HepG2 (cell line): ENCODE measurements around the gene MSMB. TPM values are rescaled to one million over a fixed set of nuclear protein-coding genes. Genes with fewer than 3 reads are reported as not detected.
A peak's percentile ranks its signal among the peaks of the same experiment; 100 is the strongest.

Source experiments
- CERS6 ChIP-seq: sonication (generic); formaldehyde crosslinking; IDR thresholded peaks from 2 replicates; pipeline ENCODE4 v1.5.0; 2020; ENCODE audit warnings: missing genetic modification reagents
- EP300 ChIP-seq, 3 experiments: sonication (generic) in 1 of 3; formaldehyde crosslinking in 1 of 3; IDR thresholded peaks; 2 replicates each; pipeline versions ENCODE4 v1.5.1 to v1.6.1; 2011 to 2020; ENCODE audit warnings: low read depth in 2 of 3, low read length in 2 of 3, borderline replicate concordance in 1 of 3, improper control_type of control experiment in 1 of 3, mild to moderate bottlenecking in 1 of 3, missing genetic modification reagents in 1 of 3, moderate library complexity in 1 of 3
- PAXIP1 ChIP-seq: sonication (generic); formaldehyde crosslinking; conservative IDR thresholded peaks from 2 replicates; pipeline ENCODE4 v1.4.0; 2020; ENCODE audit warnings: mild to moderate bottlenecking, missing genetic modification reagents, moderate library complexity
- ZNF101 ChIP-seq: sonication (generic); formaldehyde crosslinking; IDR thresholded peaks from 2 replicates; pipeline ENCODE4 v1.4.0; 2020; ENCODE audit warnings: mild to moderate bottlenecking, low read depth, missing genetic modification reagents, borderline replicate concordance
- ZNF142 ChIP-seq: sonication (generic); formaldehyde crosslinking; IDR thresholded peaks from 2 replicates; pipeline ENCODE4 v1.4.0; 2020; ENCODE audit warnings: missing genetic modification reagents
- ZNF292 ChIP-seq: sonication (generic); formaldehyde crosslinking; IDR thresholded peaks from 2 replicates; pipeline ENCODE4 v1.8.1; 2022; ENCODE audit warnings: mild to moderate bottlenecking, low read depth, missing genetic modification reagents, borderline replicate concordance
- ZNF816 ChIP-seq: sonication (generic); formaldehyde crosslinking; IDR thresholded peaks from 2 replicates; pipeline ENCODE4 v1.8.0; 2022; ENCODE audit warnings: missing genetic modification reagents, mild to moderate bottlenecking, borderline replicate concordance
- polyA plus RNA-seq, 8 experiments: library from polyadenylated mRNA; depleted of rRNA in 3 of 8; stranded (reverse) in 7 of 8; unstranded in 1 of 8; fragments of >200 nt; fragmentation: Illumina TruSeq in 4 of 8; extraction: Trizol in 4 of 8; gene quantifications; 2 replicates each; pipeline versions ENCODE4 v1.2.1 to v1.2.3, GENCODE V29; 2011 to 2016; ENCODE audit warnings: low read depth in 4 of 8, missing spikeins in 1 of 8, mixed read lengths in 1 of 8; ENCODE audit not compliant: insufficient read depth in 1 of 8
- total RNA-seq, 5 experiments: library from RNA; depleted of rRNA; stranded (reverse); fragments of >200 nt; fragmentation: Illumina TruSeq; extraction: Trizol; gene quantifications; 2 replicates each; pipeline ENCODE4 v1.2.3, GENCODE V29; 2016; ENCODE audit warnings: low read depth in 1 of 5
- TF ChIP-seq, protein P1 (sequence below): sonication (generic); formaldehyde crosslinking; IDR thresholded peaks from 2 replicates; pipeline ENCODE4 v1.4.0; 2020; ENCODE audit warnings: low read depth, mild to moderate bottlenecking, missing genetic modification reagents
- TF ChIP-seq, protein P2 (sequence below): sonication (generic); formaldehyde crosslinking; IDR thresholded peaks from 2 replicates; pipeline ENCODE4 v1.5.0; 2020; ENCODE audit warnings: mild to moderate bottlenecking, missing genetic modification reagents, borderline replicate concordance

MSMB gene
- total and polyA plus RNA-seq, 2 of the 13 experiments (the other 11 are each of a cell fraction or from before 2014, with no cell fraction given): 0.84 TPM; not detected in 1

- TF ChIP-seq EP300 (IDR thresholded peaks at IDR 0.05; ENCODE audit: low read depth in 2 of 2, low read length in 2 of 2) (peak; percentile 56 to 99; a peak in 3 of 4 replicates), EP300 (CRISPR knock-in tag; IDR thresholded peaks at IDR 0.05; ENCODE audit: borderline replicate concordance) (peak; percentile 95), CERS6 (CRISPR knock-in tag) (no peak), ZNF142 (0 out of 2 replicates have a peak, but pooled peaks have one; percentile 22), ZNF816 (CRISPR knock-in tag) (peak; percentile 79; the same call in 1 of the 2 replicates), ZNF101 (CRISPR knock-in tag) (no peak), ZNF292 (no peak), PAXIP1 (CRISPR knock-in tag) (peak; percentile 98)
- TF ChIP-seq, protein P1, sequence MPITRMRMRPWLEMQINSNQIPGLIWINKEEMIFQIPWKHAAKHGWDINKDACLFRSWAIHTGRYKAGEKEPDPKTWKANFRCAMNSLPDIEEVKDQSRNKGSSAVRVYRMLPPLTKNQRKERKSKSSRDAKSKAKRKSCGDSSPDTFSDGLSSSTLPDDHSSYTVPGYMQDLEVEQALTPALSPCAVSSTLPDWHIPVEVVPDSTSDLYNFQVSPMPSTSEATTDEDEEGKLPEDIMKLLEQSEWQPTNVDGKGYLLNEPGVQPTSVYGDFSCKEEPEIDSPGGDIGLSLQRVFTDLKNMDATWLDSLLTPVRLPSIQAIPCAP (CRISPR knock-in tag): no peak
- TF ChIP-seq, protein P2, sequence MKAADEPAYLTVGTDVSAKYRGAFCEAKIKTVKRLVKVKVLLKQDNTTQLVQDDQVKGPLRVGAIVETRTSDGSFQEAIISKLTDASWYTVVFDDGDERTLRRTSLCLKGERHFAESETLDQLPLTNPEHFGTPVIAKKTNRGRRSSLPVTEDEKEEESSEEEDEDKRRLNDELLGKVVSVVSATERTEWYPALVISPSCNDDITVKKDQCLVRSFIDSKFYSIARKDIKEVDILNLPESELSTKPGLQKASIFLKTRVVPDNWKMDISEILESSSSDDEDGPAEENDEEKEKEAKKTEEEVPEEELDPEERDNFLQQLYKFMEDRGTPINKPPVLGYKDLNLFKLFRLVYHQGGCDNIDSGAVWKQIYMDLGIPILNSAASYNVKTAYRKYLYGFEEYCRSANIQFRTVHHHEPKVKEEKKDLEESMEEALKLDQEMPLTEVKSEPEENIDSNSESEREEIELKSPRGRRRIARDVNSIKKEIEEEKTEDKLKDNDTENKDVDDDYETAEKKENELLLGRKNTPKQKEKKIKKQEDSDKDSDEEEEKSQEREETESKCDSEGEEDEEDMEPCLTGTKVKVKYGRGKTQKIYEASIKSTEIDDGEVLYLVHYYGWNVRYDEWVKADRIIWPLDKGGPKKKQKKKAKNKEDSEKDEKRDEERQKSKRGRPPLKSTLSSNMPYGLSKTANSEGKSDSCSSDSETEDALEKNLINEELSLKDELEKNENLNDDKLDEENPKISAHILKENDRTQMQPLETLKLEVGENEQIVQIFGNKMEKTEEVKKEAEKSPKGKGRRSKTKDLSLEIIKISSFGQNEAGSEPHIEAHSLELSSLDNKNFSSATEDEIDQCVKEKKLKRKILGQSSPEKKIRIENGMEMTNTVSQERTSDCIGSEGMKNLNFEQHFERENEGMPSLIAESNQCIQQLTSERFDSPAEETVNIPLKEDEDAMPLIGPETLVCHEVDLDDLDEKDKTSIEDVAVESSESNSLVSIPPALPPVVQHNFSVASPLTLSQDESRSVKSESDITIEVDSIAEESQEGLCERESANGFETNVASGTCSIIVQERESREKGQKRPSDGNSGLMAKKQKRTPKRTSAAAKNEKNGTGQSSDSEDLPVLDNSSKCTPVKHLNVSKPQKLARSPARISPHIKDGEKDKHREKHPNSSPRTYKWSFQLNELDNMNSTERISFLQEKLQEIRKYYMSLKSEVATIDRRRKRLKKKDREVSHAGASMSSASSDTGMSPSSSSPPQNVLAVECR (CRISPR knock-in tag): peak; percentile 45; the same call in 1 of the 2 replicates
These were observed 47.9 kb downstream of the MSMB start (continued) for GRCh38 chr10:45997994-45998763.
